ENCODE data around the gene TUBGCP3. TPM values are rescaled to one million over a fixed set of nuclear protein-coding genes. Genes with fewer than 3 reads are reported as not detected.

Gene TUBGCP3
- total and polyA plus RNA-seq, 2 experiments from 2014 or later: 12.8 to 40.2 TPM

- Histone ChIP-seq H3K79me2 (replicated peaks; ENCODE audit: insufficient read depth) (peaks cover 94% of the 10 kb centered on the region), H3K27me3 (ENCODE audit: insufficient read depth) (no peaks in the 10 kb centered on the region), H3K4me1 (ENCODE audit: insufficient read depth) (peaks cover 45% of the 10 kb centered on the region), H3K9me2 (ENCODE audit: insufficient read depth) (no peaks in the 10 kb centered on the region), H3K4me2 (no peak overlapping the region), H2AFZ (no peak overlapping the region), H4K20me1 (replicated peaks; ENCODE audit: insufficient read depth) (peaks cover 21% of the 10 kb centered on the region), H3K4me3 (no peak overlapping the region), H3F3A (replicated peaks; ENCODE audit: low read depth) (no peaks in the 10 kb centered on the region), H3K36me3 (ENCODE audit: insufficient read depth) (no peaks in the 10 kb centered on the region), H3K27ac (ENCODE audit: low read depth) (no peak overlapping the region)
- no peak overlapping the region for H3K27ac Mint-ChIP-seq
- DNase-seq (ENCODE audit: low spot score): no peak
- H3K36me3 Mint-ChIP-seq (ENCODE audit: low read depth): peaks cover 27% of the 10 kb centered on the region
- H3K4me1 Mint-ChIP-seq: peaks cover 41% of the 10 kb centered on the region
- peaks cover 6% of the 10 kb centered on the region for H3K9me3 Mint-ChIP-seq
- ATAC-seq: no peak
- H3K27me3 Mint-ChIP-seq (ENCODE audit: insufficient read depth, low read depth, poor library complexity): peaks cover 6% of the 10 kb centered on the region
- no peak overlapping the region for H3K4me3 Mint-ChIP-seq
- TF ChIP-seq EZH2 (IDR thresholded peaks at IDR 0.05; ENCODE audit: low read depth, unreplicated experiment) (no peak), NANOG (IDR thresholded peaks at IDR 0.05; ENCODE audit: borderline replicate concordance) (no peak), ZNF331 (CRISPR knock-in tag; IDR thresholded peaks at IDR 0.05; ENCODE audit: low read depth) (no peak), ZNF462 (CRISPR knock-in tag; IDR thresholded peaks at IDR 0.05) (no peak), JUNB (IDR thresholded peaks at IDR 0.05; ENCODE audit: unreplicated experiment) (no peak), POLR2AphosphoS5 (IDR thresholded peaks at IDR 0.05; ENCODE audit: low read depth) (no peak), ZNF114 (CRISPR knock-in tag; IDR thresholded peaks at IDR 0.05) (no peak), EZH2phosphoT487 (IDR thresholded peaks at IDR 0.05; ENCODE audit: unreplicated experiment) (no peak), REST (IDR thresholded peaks at IDR 0.05; ENCODE audit: unreplicated experiment) (no peak), CREB1 (CRISPR knock-in tag; IDR thresholded peaks at IDR 0.05; ENCODE audit: low read depth) (no peak), STAT1 (IDR thresholded peaks at IDR 0.05; ENCODE audit: unreplicated experiment) (no peak)
- TF ChIP-seq, protein P1, sequence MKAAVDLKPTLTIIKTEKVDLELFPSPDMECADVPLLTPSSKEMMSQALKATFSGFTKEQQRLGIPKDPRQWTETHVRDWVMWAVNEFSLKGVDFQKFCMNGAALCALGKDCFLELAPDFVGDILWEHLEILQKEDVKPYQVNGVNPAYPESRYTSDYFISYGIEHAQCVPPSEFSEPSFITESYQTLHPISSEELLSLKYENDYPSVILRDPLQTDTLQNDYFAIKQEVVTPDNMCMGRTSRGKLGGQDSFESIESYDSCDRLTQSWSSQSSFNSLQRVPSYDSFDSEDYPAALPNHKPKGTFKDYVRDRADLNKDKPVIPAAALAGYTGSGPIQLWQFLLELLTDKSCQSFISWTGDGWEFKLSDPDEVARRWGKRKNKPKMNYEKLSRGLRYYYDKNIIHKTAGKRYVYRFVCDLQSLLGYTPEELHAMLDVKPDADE (IDR thresholded peaks at IDR 0.05): no peak
- TF ChIP-seq, protein P2, sequence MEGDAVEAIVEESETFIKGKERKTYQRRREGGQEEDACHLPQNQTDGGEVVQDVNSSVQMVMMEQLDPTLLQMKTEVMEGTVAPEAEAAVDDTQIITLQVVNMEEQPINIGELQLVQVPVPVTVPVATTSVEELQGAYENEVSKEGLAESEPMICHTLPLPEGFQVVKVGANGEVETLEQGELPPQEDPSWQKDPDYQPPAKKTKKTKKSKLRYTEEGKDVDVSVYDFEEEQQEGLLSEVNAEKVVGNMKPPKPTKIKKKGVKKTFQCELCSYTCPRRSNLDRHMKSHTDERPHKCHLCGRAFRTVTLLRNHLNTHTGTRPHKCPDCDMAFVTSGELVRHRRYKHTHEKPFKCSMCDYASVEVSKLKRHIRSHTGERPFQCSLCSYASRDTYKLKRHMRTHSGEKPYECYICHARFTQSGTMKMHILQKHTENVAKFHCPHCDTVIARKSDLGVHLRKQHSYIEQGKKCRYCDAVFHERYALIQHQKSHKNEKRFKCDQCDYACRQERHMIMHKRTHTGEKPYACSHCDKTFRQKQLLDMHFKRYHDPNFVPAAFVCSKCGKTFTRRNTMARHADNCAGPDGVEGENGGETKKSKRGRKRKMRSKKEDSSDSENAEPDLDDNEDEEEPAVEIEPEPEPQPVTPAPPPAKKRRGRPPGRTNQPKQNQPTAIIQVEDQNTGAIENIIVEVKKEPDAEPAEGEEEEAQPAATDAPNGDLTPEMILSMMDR (conservative IDR thresholded peaks at IDR 0.05; ENCODE audit: low read depth in 2 of 2): no peak
These were observed 11.2 kb downstream of the TUBGCP3 start for GRCh38 chr13:112576768-112577167.
